ENCODE data around the gene IGSF22. TPM values are rescaled to one million over a fixed set of nuclear protein-coding genes. Genes with fewer than 3 reads are reported as not detected.

The IGSF22 gene
- total and polyA plus RNA-seq, 7 donors, result 0.46 to 0.52 TPM; not detected in 5

DNA sequence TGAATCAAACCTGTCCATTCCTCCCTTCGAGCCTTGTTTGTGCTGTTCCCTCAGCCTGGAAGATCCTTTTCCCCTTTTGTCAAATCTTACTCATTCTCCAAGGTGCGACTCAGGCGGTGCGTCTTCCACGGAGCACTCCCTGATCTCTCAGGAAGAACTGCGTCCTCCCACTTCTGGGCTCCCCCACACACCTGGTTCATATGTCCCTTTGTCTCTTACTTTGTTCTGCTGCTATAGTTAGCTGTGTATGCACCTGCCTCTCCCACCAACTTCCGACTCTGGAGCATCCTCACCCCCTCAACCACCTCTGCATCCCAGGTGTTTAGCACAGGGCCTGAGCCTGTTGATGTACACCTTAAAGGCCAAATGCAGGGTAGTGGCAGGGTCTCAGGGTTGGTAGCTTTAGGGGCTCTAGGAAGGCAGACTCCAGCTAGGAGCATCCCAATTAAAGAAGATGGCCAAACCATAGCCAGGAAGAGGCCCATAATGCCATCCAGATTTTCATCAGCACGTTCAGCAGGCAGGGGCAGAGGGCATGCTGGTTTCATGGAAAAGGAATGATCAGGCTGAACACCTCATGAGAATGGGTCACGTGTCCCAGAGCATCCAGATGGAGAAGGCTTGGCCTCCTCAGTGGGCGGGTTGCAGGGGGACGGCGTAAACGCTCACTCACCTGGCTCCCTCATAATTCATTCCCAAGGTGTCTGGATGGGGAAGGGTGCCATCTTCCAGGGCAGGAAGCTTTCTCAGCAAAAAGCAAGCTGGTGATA, 45.5 kb upstream of the IGSF22 start:
- no peaks in the 10 kb centered on the region for H3K4me1 ChIP-seq
- peaks cover 0 to 6% (median 0%) of the 10 kb centered on the region in 3 donors for H3K27me3 ChIP-seq
- no peaks in the 10 kb centered on the region for H3K9me3 ChIP-seq
- TF ChIP-seq POLR2AphosphoS5 (IDR thresholded peaks at IDR 0.05) (no peak), EP300 (IDR thresholded peaks at IDR 0.05) (no peak), POLR2A (IDR thresholded peaks at IDR 0.05) (no peak)
- TF ChIP-seq, protein P1, sequence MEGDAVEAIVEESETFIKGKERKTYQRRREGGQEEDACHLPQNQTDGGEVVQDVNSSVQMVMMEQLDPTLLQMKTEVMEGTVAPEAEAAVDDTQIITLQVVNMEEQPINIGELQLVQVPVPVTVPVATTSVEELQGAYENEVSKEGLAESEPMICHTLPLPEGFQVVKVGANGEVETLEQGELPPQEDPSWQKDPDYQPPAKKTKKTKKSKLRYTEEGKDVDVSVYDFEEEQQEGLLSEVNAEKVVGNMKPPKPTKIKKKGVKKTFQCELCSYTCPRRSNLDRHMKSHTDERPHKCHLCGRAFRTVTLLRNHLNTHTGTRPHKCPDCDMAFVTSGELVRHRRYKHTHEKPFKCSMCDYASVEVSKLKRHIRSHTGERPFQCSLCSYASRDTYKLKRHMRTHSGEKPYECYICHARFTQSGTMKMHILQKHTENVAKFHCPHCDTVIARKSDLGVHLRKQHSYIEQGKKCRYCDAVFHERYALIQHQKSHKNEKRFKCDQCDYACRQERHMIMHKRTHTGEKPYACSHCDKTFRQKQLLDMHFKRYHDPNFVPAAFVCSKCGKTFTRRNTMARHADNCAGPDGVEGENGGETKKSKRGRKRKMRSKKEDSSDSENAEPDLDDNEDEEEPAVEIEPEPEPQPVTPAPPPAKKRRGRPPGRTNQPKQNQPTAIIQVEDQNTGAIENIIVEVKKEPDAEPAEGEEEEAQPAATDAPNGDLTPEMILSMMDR (IDR thresholded peaks at IDR 0.05), result no peak
- H3K36me3 ChIP-seq, result no peaks in the 10 kb centered on the region
- no peak overlapping the region for H3K27ac ChIP-seq
- intact Hi-C loops (cut with DNase I), result no loop called here
- no peak overlapping the region for H3K4me3 ChIP-seq
- no peak for DNase-seq
- WGBS, 2 donors, result 90 to 94% methylated on average over 13 of the region's 13 CpGs

DNA sequence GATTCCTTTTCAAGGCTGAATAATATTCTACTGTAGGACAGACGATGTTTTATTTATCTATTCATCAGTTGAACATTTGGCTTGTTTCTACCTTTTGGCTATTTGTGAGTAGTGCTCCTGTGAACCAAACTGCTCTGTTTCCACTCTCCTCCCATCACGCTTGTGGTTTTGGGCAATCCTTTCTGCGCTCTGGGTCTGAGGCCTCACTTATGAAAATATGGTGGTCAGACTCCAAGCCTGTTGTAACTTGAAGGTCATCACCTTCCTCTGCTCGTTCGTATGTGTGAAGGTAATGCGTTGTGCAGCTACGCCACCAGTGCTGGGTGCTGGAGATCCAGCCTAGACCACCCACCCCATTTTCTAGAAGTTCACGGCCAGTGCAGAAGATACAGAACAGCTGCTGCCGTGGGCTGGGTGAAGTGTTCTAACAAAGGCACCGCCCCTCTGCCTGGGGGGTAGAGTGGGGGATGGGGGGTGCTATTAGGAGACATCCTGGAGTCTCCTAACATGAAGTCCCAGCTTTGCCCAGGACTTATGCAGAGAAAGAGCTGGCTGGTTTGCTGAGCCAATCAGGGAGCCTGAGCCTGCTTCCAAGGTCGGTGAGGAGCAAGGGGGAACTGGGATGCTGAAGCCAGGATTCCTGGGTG, 44.6 kb upstream of the IGSF22 start:
- Histone ChIP-seq H3K9me3 (no peaks in the 10 kb centered on the region), H3K36me3 (no peaks in the 10 kb centered on the region), H3K4me3 (no peak overlapping the region), H3K27ac (no peak overlapping the region), H3K27me3 (peaks cover 0 to 6% (median 0%) of the 10 kb centered on the region in 3 donors), H3K4me1 (no peaks in the 10 kb centered on the region)
- WGBS, 2 donors, result 71 to 75% methylated on average over 11 of the region's 11 CpGs
- TF ChIP-seq EP300 (IDR thresholded peaks at IDR 0.05) (no peak), POLR2A (IDR thresholded peaks at IDR 0.05) (no peak), POLR2AphosphoS5 (IDR thresholded peaks at IDR 0.05) (no peak)
- TF ChIP-seq, protein P1 (IDR thresholded peaks at IDR 0.05), result no peak
- intact Hi-C loops (cut with DNase I), result no loop called here
- no peak for DNase-seq

DNA sequence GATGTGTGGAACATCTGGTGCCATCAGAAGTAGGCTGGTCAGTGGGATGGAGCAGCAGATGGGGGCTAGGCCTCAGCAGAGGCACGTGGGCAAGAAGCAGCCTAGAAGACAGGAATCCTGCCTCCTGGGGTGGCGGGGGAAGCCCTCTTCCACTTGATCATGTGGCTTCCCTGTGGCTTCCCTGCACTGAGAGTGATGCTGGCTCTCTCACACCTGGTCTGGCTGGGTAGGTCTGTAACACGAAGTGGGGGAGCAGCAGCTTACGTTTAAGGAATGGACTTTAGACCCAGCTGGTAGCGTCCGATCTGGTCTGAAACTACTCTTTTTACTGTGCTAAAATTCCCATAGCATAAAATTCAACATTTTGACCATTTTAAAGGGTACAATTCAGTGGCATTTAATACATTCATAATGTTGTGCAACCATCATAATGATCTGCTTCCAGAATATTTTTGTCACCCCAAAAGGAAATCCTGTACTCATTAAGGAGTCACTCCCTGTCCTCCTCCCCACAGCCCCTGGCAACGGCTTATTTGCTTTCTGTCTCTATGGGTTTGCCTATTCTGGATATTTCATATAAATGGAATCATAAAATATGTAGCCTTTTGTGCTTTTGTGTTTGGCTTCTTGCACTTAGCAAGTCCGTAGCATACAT, 43.9 kb upstream of the IGSF22 start:
- H3K27me3 ChIP-seq, result peaks cover 0 to 6% (median 0%) of the 10 kb centered on the region in 3 donors
- 13 to 32% methylated on average over 8 of the region's 8 CpGs for WGBS, 2 donors
- no peaks in the 10 kb centered on the region for H3K4me1 ChIP-seq
- no peak overlapping the region for H3K4me3 ChIP-seq
- no peak for DNase-seq
- H3K9me3 ChIP-seq, result no peaks in the 10 kb centered on the region
- no peak for TF ChIP-seq POLR2A (IDR thresholded peaks at IDR 0.05)
- no peak for TF ChIP-seq EP300 (IDR thresholded peaks at IDR 0.05)
- no peak for TF ChIP-seq POLR2AphosphoS5 (IDR thresholded peaks at IDR 0.05)
- TF ChIP-seq, protein P1 (IDR thresholded peaks at IDR 0.05), result no peak
- no peak overlapping the region for H3K27ac ChIP-seq
- H3K36me3 ChIP-seq, result no peaks in the 10 kb centered on the region
- intact Hi-C loops (cut with DNase I), result no loop called here

DNA sequence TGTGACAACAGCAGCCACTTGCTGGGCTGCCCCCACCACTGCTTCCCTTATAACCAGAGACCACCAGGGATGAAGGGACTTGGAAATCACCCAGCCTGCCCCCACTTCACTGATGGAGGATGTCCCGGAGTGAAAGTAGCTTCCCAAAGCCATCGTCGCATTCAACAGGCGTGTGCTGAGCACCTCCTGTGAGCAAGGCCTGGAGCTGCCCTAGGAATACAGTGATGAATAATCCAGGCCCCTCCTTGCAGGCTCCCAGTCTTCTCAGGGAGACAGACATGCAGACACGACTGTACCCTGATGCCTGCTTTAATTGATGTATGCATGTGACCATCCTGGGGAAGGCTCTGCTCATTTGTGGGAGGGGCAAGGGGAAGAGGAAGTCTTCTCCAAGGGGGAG, 43.0 kb upstream of the IGSF22 start:
- Histone ChIP-seq H3K36me3 (no peaks in the 10 kb centered on the region), H3K27me3 (peaks cover 0 to 6% (median 0%) of the 10 kb centered on the region in 3 donors), H3K4me3 (no peak overlapping the region), H3K4me1 (no peaks in the 10 kb centered on the region), H3K27ac (no peak overlapping the region), H3K9me3 (no peaks in the 10 kb centered on the region)
- intact Hi-C loops (cut with DNase I), result no loop called here
- DNase-seq, result no peak
- 80 to 87% methylated on average over 5 of the region's 5 CpGs for WGBS, 2 donors
- TF ChIP-seq, protein P1 (IDR thresholded peaks at IDR 0.05), result no peak
- TF ChIP-seq POLR2AphosphoS5 (IDR thresholded peaks at IDR 0.05) (no peak), EP300 (IDR thresholded peaks at IDR 0.05) (no peak), POLR2A (IDR thresholded peaks at IDR 0.05) (no peak)
